PC-3 (cell line): Measurements from ENCODE around the gene CLIC4.

ENCODE experiments used
- EZH2 ChIP-seq: fragments of 300-600 bp; sonication (generic); IDR thresholded peaks from one replicate; pipeline ENCODE4 v1.6.1; 2017; ENCODE audit warnings: antibody characterized with exemption, mild to moderate bottlenecking, low read length; ENCODE audit not compliant: unreplicated experiment
- TF ChIP-seq, protein P1 (sequence below): fragments of 300-600 bp; sonication (generic); conservative IDR thresholded peaks from 2 replicates; pipeline ENCODE4 v1.5.1; 2017; ENCODE audit warnings: antibody characterized with exemption, low read depth, mild to moderate bottlenecking, low read length

DNA sequence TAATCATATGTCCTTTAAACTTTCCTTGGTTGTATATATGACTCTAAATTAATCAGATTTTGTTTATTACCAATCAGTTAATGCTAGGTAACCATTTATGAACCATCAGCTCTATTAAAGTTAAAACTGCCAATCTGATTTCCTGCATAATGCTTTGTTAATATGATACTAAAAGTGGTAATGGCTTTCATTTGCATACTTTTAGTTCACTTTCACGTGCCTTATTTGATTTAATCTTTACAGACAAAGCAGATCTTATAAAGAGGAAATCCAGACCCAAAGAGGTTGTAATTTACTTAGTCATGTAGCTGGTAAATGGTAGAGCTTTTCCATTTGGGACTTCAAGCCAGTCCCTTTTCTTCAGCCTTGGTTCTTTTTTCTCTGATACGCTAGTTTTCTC lies 61.3 kb downstream of the CLIC4 start:
- TF ChIP-seq, protein P1, sequence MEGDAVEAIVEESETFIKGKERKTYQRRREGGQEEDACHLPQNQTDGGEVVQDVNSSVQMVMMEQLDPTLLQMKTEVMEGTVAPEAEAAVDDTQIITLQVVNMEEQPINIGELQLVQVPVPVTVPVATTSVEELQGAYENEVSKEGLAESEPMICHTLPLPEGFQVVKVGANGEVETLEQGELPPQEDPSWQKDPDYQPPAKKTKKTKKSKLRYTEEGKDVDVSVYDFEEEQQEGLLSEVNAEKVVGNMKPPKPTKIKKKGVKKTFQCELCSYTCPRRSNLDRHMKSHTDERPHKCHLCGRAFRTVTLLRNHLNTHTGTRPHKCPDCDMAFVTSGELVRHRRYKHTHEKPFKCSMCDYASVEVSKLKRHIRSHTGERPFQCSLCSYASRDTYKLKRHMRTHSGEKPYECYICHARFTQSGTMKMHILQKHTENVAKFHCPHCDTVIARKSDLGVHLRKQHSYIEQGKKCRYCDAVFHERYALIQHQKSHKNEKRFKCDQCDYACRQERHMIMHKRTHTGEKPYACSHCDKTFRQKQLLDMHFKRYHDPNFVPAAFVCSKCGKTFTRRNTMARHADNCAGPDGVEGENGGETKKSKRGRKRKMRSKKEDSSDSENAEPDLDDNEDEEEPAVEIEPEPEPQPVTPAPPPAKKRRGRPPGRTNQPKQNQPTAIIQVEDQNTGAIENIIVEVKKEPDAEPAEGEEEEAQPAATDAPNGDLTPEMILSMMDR, result no peak
- no peak for TF ChIP-seq EZH2
